GM06990 (cell line): ENCODE measurements around the gene CTNNA2.
A peak's percentile ranks its signal among the peaks of the same experiment; 100 is the strongest.

Experiments
- DNase-seq: peaks from one replicate; pipeline ENCODE4 v3.0.0-alpha.2; 2011; ENCODE audit not compliant: insufficient read length; ENCODE audit errors: extremely low read depth
- H3K27me3 ChIP-seq: replicated peaks from 2 replicates; pipeline ENCODE4 v1.6.0; 2011; ENCODE audit warnings: low read length; ENCODE audit not compliant: control insufficient read depth, insufficient read depth
- H3K36me3 ChIP-seq: 2 replicates; pipeline ENCODE4 v1.5.1; 2011; ENCODE audit warnings: low read length; ENCODE audit not compliant: control insufficient read depth, insufficient read depth
- H3K4me3 ChIP-seq: replicated peaks from 2 replicates; pipeline ENCODE4 v1.5.1; 2011; ENCODE audit warnings: low read depth, mild to moderate bottlenecking, control low read depth, low read length
- TF ChIP-seq, protein P1 (sequence below): IDR thresholded peaks from 2 replicates; pipeline ENCODE4 v1.5.1; 2011; ENCODE audit warnings: low read length, control low read depth, mild to moderate bottlenecking, inconsistent platforms; ENCODE audit not compliant: insufficient read depth, poor library complexity, severe bottlenecking

The CTNNA2 gene

DNA sequence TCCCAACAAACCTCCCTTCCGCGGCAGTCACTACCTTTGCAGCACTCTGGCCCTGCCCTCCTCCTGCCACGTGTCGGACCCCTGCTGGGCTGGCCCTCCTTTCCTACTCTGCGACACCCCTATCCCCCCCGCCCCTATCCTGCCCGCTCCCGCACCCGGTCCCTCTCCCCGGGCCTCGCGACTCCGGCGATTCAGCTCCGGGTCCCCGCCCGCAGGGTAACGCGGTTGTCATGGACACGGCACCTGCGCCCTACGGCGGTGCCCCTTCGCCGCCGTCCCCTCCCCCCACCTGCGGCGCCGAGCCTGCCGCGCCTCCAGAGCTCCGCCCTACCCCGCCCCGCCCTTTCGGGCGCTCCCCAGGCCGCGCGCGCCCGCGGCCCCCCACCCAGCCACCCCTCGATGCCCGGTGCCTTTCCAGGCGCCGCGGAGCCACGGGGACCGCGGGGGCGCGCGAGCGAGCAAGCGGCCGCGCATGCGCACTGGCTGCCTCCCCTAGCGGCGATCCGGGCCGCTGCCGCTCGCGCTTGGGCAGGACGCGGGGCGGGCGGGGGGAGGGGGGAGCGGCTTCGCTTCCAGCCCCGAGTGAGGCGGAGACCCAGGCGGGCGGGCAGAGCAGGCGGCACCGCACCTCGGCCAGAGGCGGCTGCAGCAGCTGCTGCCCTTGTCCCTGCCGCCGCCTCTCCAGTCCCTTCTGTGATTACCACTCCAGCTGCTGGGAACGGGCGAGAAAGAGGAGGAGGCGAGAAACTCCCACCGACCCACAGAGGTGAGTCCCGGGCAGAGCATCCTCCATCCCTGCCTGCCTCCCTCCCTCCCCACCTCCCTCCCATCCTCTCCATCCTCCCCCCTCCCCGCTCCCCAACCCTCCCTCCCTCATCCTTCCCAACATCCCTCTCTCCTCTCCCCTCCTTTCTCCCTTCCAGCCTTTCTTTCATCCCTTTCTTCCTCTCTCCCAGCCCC, at the start of gene CTNNA2:
CTNNA2 (plus strand) TSS at position 610 of the 960 bp plus-strand sequence.
- no peak within 1 kb of the TSS; the same call in 1 of the 2 replicates for H3K4me3 ChIP-seq
- peak; percentile 39 for DNase-seq
- H3K36me3 ChIP-seq: no peaks in the 10 kb centered on the region
- TF ChIP-seq, protein P1, sequence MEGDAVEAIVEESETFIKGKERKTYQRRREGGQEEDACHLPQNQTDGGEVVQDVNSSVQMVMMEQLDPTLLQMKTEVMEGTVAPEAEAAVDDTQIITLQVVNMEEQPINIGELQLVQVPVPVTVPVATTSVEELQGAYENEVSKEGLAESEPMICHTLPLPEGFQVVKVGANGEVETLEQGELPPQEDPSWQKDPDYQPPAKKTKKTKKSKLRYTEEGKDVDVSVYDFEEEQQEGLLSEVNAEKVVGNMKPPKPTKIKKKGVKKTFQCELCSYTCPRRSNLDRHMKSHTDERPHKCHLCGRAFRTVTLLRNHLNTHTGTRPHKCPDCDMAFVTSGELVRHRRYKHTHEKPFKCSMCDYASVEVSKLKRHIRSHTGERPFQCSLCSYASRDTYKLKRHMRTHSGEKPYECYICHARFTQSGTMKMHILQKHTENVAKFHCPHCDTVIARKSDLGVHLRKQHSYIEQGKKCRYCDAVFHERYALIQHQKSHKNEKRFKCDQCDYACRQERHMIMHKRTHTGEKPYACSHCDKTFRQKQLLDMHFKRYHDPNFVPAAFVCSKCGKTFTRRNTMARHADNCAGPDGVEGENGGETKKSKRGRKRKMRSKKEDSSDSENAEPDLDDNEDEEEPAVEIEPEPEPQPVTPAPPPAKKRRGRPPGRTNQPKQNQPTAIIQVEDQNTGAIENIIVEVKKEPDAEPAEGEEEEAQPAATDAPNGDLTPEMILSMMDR: no peak
- H3K27me3 ChIP-seq: no peaks in the 10 kb centered on the region

DNA sequence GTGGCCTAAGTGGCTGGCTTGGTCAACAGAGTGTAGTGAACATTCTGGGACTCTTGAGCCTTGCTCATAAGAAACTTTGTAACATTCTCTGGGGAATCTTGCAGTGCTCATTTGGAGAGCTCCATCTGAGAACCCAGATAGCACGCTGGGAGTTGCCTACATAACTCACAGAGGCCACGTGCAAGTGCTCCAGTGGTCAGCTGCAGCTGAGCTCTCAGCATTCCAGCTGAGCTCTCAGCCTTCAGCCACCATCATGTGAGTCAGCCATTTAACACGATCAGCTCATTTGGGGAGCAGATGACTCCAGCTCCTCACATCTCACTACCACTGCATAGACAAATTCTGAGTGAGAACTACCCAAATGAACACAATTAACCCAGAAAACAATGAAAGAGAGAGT, 25.5 kb upstream of the CTNNA2 start:
- no peak for DNase-seq
- Histone ChIP-seq H3K36me3 (no peaks in the 10 kb centered on the region), H3K4me3 (no peak overlapping the region), H3K27me3 (no peaks in the 10 kb centered on the region)
- TF ChIP-seq, protein P1: no peak

DNA sequence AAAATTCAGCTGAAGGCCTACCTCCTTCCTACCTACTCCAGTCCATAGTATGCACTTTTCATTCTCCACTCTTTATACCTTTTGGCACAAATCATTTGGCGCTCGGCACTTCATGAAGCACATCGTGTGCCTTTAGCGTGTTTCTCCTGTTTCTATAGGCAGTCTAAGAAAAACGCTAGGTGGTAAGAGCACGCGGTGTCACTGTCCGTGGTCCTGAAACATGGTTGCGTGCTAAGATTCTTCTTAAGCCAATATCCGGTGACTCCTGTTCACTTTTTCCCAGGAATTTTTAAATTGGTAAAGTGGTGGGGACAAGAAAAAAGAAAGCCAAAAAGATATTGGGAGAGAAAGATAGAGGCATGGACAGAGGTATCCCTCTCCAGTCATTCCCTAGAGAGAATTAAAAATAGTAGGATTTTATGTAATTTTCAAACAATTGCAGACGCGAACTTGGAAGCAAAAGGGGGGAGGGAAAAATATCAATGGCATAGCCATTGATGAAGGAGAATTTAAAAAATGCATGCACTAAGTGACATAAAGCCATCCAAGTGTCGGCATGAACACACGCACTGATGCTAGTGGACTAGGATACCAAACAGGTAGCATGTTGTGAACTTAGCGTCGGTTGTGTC, 1.4 kb upstream of the CTNNA2 start:
- TF ChIP-seq, protein P1: no peak
- no peaks in the 10 kb centered on the region for H3K27me3 ChIP-seq
- DNase-seq: no peak
- no peak overlapping the region for H3K4me3 ChIP-seq
- no peaks in the 10 kb centered on the region for H3K36me3 ChIP-seq

DNA sequence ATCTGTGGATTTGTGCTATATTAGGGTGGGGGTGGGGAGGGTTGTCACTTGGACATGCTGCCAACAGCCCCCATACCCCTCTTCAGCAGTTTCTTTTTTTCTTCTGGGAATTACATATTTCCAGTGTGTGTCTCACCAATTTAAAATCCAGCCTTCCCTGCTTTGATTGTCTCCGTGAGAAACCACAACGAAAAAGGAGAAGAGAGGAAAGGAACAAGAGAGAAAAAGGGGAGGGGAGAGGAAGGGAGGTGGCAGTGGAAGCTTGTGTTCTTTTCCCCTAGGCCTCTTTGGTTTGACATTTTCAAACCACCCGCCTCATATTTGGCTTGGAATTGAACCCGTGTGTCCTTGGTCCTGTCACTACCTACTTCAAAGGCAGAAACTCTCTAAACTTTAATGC, 860 bp downstream of the CTNNA2 start:
- H3K36me3 ChIP-seq: no peaks in the 10 kb centered on the region

DNA sequence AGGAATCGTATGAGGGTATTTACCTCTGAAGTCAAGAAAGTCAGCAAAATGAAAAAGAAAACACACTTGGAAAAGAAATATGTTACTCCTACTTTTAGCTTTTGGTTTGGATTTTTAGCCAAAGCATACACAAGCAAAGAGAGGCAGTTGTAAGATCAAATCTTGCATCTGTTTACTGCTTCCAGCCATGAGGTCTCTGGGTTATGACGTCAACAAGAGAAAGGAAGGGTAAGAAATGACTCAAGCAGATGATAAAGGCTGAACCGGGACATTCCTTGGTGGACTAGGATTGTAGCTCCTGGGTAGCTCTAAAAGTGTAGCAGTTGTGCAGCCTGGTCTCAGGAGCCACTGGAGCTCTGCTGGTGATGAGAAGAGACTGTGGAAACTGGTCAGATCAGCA, 16.8 kb downstream of the CTNNA2 start:
- no peaks in the 10 kb centered on the region for H3K36me3 ChIP-seq
- no peak overlapping the region for H3K4me3 ChIP-seq
- TF ChIP-seq, protein P1: no peak
- no peak for DNase-seq
- H3K27me3 ChIP-seq: no peaks in the 10 kb centered on the region

More for the DNA sequence above, 860 bp downstream of the CTNNA2 start:
- TF ChIP-seq, protein P1: no peak
- H3K4me3 ChIP-seq: no peak overlapping the region
- H3K27me3 ChIP-seq: no peaks in the 10 kb centered on the region
- no peak for DNase-seq
